A549 (cell line): ENCODE measurements around the gene EXPH5.

Experiments
- CTCF ChIP-seq: fragments of >200 bp; sonication (Bioruptor Twin); formaldehyde crosslinking; IDR thresholded peaks from 3 replicates; pipeline ENCODE4 v1.5.1; 2016
- MAZ ChIP-seq: fragments of 150-350 bp; IDR thresholded peaks from 2 replicates; pipeline ENCODE4 v1.6.1; 2014; ENCODE audit warnings: antibody characterized with exemption, low read depth, low read length, borderline replicate concordance
- NR3C1 ChIP-seq: fragments of >200 bp; sonication (Bioruptor Twin); formaldehyde crosslinking; IDR thresholded peaks from 3 replicates; pipeline ENCODE4 v1.6.1; 2017
- PHF8 ChIP-seq: fragments of 200-600 bp; sonication (generic); IDR thresholded peaks from 2 replicates; pipeline ENCODE4 v1.6.1; 2016; ENCODE audit warnings: low read depth, mild to moderate bottlenecking, antibody characterized with exemption, moderate library complexity, borderline replicate concordance
- POLR2A ChIP-seq: IDR thresholded peaks from 2 replicates; pipeline ENCODE4 v1.6.1; 2012; ENCODE audit warnings: mild to moderate bottlenecking, low read length
- RARB ChIP-seq: fragments of 250-450 bp; sonication (Bioruptor Pico); IDR thresholded peaks from 2 replicates; pipeline ENCODE4 v1.8.0; 2021; ENCODE audit warnings: mild to moderate bottlenecking, moderate library complexity
- USF2 ChIP-seq: fragments of 450-650 bp; IDR thresholded peaks from 2 replicates; pipeline ENCODE4 v1.6.1; 2014; ENCODE audit warnings: antibody characterized with exemption
- ZFP36 ChIP-seq: fragments of 450-650 bp; IDR thresholded peaks from 2 replicates; pipeline ENCODE4 v1.6.1; 2014; ENCODE audit warnings: borderline replicate concordance; ENCODE audit not compliant: partially characterized antibody
- ZSCAN20 ChIP-seq: fragments of 250-450 bp; sonication (Bioruptor Pico); IDR thresholded peaks from 2 replicates; pipeline ENCODE4 v1.8.0; 2022; ENCODE audit warnings: mild to moderate bottlenecking, moderate library complexity

- TF ChIP-seq ZFP36 (no peak), PHF8 (no peak), CTCF (no peak), MAZ (no peak), ZSCAN20 (no peak), RARB (CRISPR knock-in tag) (no peak), POLR2A (no peak), USF2 (no peak), NR3C1 (no peak)
Measured at GRCh38 chr11:108530426-108530825, 63.1 kb downstream of the EXPH5 start.
